Measurements from ENCODE around the gene S100A2.

The S100A2 gene

DNA sequence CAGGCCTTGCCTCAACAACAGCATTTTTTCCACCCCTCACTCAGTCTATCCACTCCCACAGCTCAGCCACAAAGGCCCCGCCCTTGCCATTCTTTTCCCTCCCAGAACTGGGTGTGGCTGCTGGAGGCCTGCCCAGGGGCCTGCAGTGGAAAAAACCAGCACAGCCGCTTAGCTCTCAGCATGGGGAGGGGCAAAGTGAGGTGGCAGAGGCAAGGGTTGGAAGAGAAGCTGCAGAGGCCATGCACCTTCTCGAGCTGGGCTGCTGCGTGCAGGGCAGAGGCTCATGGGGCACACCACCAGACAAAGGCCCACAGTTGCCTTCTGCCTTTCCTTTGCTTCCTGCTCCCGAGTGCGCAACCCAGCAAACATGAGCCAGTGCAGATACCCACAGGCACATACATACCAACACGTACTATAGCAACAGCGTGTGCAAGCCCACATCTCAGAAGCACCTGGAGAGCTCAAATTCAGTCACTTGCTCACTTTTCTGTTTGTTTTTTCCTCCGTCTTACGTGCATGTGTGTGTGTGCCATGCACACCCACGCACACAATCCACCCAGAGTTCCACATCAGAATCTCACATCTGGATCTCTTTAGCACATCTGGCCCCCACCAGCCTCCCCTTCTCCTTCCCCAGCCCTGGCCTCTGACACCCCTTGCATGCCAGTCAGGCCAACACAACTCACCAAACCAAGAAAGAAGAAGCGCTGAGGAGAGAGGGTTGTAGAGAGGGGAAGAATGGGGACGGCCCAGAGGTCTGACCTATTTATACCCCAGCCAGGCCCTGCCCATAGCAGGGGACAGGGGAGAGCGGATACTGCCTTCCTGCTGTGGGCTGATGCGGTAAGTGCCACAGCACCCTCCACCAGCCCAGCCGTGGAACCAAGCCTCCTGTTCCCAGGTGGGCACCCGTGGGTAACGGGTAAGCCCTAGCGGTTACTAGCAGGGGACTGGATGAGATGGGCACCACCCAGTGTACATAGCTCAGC lies 20.3 kb downstream of the S100A2 start, which contains the start of gene S100A4:
Gene S100A4, minus strand, starts transcription at position 740 of the 989 bp plus-strand sequence. CDS start 1,012 bp downstream, outside the sequence.
- DNase-seq (ENCODE audit: low read depth): peak; percentile 95

DNA sequence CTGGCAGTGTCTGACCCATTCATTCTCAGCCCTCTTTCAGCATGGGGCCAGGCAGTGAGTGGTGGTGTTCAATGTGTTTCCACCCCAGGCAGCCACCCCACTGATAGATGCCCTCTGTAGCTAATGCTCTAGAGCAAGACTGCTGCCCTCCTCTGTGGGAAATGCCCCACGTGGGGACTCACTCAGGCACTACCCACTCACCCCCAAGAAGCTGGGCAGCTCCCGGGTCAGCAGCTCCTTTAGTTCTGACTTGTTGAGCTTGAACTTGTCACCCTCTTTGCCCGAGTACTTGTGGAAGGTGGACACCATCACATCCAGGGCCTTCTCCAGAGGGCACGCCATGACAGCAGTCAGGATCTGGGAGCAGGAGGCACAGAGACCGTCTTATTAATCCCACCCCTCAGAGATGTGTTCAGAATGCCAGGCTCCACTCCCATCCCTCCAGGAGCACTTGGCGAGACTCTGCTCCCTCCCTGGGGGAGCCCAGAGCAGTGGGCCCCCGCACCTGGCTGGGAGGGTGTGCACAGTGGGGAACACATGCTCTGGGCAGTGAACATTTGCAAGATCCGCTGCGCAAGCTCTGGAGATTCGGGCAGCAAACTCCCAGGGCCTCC lies 21.1 kb downstream of the S100A2 start:
- DNase-seq (ENCODE audit: low read depth): no peak

DNA sequence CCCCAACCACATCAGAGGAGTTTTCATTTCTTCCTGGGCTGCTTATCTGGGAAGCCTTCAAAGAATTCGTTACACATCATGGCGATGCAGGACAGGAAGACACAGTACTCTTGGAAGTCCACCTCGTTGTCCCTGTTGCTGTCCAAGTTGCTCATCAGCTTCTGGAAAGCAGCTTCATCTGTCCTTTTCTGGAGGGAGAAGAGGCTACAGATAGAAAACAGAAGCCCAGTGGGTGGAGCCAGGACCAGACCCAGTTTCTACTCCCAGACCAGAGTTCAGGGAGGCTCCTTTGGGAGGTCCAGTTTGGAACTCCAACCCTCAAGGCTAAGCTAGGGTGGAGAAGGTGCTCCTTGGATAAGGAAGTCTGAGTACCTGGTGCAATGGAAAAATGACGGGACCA lies 21.9 kb downstream of the S100A2 start:
- DNase-seq (ENCODE audit: low read depth): no peak

DNA sequence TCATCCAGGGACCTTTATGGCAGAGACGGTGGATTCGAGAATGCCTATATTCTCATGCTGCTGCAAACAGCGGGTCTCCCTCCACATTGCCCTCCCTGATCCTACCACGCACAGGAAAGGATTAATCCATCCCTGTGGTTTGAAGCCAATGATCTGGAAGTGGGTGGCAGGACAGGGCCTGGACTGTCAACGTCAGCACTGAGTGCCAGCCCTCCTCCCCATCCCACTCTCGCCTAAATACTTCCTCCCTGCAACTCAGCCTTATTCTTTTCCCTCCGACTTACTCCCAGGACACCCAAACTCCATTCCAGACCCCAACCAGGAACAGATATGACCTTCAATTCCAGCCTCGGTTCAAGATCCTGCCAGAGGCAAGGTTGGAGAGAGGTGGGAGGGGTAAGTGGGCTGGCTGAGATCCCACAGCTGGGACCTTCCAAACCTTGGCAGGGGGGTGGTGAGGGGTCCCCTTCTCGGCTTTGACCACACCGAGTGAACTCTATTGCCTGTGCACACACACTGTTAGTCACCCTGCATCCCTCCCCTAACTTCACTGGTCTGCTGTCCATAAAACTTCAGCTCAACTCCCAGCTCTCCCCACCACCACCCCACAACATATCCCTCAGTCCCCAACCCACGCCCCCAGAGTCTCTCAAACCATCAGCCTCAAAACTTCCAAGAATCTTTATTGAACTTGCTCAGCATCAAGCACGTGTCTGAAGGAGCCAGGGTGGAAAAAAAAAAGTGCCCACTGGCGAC lies 22.5 kb downstream of the S100A2 start:
- no peak for DNase-seq (ENCODE audit: low read depth)

DNA sequence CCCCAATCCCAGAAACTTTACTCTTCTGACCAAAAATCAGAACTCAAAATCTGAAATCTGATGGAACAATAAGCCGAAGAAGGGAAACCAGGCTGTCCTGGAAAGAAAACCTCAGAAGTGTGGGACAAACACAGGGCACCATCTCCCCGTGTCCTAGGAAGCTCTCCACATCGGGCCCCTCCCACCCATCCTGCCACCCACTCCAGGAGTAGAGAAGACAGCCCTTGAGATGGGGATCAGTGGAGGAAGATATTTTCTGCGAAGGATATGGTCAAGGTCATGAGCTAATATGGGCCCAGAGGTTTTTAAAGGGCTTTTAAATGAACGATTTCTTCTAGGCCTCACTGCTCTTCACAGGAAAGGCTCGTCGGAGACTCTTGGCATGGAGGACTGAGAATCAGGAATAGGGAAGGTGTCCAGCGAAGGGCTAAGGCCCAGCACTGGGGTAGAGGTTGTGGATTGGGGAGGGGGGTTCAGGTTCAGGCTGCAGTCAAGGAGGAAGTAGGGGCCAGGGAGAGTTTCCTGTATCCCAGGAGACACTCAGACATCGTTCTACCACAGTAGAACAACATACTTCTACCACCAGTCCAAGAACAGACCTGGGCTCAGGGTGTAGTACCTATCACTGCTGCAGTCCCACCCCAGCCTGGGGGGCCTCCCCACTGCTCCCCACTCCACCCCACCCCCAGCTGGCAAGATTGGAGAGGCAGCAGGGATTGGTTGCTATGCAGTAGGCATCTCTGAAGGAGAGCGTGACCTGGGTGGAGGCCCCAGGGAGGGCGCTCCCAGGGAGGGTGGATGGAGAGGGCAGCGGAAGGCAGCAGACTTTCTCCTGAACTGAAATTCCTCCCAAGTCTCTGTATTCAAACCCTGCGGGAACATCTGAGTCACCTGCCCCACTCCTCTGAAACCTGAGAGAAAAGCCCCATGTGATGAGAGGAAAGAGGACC lies 23.7 kb downstream of the S100A2 start:
- DNase-seq (ENCODE audit: low read depth): no peak

DNA sequence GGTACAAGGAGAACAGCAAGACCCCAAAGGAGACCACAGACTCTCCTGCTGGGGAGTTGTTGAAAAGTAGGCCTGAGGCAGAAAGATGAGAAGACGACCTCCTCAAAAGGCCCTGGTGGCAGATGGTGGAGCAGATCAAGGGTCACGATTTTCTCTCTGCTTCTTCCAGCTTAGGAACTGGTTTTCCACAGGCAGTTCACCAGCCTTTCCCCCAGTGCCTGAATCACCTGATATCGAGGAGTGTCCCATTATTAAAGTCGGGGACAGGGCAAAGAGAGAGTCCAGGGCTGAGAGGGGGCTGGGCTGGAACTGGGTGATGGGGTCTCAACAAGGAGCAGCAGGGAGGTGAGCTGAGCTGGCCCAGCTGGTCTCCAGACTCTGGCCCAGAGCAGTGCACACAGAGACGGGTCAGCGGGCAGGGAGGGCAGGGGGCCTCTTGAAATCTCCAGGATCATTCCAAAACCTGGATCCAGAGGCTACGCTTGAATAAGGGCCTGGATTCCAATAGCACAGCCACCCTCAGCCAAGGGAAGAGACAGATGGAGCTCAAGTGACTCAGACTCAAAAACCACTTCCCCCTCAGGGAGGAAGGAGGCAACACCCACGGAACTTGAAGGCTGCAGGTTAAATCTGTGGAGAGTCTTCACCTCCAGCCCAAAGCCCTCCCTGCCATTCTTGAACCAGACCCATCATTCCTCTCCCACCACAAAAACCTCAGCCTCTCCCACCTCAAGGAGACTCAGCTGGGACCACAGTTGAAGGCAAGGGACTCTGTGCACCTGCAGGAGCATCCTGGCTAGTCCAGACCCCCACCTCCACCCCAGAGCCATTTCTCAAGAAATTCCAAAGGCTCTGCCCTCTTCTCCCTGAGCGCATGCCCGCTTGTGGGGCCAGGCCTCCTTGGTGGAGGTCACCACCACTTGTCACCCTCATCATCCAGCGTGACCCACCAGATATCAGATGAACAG lies 25.0 kb downstream of the S100A2 start, which contains the start of gene S100A5:
Gene S100A5, minus strand, starts transcription at position 541 of the 968 bp plus-strand sequence. CDS start 743 bp downstream, outside the sequence.
- no peak for DNase-seq (ENCODE audit: low read depth)

DNA sequence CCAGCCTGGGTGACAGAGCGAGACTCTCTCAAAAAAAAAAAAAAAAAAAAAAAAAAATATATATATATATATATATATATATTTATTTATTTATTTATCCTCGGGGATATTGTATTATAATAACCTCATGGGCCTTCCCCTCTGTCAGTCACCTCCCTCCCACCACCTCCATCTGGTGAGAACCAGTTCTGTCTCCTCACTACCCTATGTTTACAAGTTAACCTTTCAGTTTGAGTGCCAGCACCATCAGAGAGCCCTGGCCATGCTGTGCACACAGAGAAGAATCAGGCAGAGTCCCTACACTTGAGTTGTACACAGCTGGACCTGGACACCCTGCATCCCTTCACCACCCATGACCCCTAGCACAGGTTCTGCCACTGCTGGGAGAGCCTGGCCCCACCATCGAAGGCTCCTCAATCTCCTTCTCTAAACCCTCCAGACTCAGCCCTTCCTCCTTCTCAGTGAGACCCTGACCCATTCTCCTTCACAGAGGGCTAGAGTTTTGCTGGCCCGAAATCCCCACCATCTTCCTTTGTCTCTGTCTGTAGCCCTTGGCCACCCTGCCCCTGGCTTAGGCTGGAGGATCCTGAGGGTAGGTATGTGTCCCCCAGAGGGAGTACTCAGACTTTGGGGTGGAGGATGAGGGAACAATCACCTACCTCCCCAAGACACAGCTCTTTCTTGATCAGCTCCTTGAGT lies 26.1 kb downstream of the S100A2 start:
- no peak for DNase-seq (ENCODE audit: low read depth)

DNA sequence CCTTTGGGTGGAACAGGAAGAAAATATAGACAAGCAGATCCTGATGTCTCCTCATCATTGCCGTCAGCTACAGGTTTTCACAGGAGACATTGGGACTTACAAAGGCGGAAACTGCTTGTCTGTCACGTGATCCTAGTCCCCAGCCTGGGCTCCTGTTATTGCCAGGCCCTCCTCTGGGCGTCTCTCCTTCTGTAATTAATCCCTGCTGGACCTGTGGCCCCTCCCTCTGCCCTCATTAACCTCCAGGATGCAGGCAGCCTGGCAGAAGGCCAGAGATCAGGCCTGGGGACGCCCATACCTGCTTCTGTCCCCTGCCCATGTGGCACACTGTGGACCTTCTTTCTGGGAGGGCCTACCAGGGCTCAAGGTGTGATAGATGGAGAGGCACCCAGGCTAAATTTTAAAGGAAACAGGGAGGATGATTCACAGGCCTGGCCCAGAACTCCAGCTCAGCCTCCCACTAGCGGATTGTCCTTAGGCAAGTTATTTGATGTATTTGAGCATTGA lies 27.3 kb downstream of the S100A2 start:
- DNase-seq (ENCODE audit: low read depth): no peak

DNA sequence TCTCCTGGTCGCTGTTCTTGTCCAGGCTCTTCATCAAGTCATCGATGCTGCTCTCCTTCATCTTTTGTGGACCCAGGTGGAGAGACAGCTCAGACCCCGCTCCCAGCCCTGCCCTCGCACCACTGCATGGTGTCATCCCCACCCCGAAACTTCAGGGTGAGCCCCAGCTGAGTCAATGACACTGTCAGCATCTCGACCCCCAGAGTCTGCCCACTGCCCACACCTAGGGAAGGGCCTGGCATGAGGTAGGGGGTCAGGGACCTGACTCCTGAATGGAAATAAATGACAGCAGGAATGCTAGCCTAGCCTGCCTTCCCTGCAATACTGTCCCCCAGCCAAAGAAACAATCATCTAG lies 28.3 kb downstream of the S100A2 start:
- DNase-seq (ENCODE audit: low read depth): no peak

DNA sequence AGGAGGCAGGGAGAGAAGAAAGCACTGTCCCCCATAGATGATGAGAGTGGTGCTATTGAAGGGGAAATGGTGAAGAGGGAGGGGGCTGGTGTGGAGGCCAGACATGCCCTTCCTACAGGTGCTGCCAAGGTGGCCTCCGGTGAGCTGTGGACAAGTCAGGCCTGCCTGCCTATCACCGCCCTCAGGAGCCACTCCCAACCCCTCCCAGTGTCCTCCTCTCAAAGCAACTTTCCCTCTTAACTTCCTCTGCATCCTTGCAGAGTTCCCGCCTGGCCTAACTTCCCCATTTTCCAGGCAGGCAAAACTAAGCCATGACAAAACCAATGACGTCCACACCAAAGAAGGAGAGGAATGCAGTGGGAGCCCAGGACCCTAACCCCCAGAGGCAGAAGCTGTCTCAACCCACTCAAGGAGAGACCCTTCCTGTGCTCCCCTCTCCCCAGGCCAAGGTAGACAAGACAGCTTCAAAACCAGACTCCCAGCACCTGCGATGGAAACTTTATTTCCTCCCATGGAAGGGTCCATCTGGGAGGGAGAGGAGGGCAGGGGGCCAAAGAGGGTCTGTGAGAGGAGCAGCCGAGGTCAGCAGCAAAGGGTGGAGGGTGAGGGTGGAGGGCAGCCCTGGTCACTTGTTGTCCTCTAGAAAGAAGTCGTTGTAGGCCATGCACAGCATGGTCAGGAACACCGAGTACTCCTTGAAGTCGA lies 28.8 kb downstream of the S100A2 start:
- DNase-seq (ENCODE audit: low read depth): no peak

DNA sequence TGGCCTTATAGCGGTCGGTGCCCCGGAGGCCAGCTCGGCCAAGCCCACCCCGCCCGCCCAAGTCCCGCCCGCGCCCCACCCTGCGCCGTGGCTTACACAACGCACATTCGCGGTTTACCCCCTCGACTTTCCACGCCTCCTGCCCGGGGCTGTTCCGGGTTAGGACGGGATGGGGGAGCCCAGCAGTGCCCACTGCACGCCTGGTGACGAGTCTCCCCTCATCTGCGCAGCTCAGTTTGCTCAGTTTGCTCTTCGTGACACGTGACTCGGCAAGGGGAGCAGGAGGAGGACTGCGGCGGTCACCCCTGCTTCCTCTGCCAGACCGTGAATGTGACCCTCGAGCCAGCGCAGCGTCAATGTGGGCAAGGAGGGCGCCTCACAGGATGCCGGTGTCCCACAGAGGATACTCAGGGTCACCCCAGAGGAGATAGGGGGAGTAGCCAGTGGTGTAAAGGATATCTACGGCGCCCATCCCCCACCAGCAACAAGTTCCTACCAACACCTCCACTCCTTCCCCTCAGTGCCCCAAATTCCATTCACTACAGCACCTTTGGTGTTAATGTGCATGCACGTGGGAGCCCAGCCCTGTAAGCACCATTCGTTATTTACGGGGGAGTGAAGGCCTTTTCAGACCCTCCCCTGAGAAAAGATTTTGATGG lies 29.5 kb downstream of the S100A2 start:
- DNase-seq (ENCODE audit: low read depth): peak; percentile 86

DNA sequence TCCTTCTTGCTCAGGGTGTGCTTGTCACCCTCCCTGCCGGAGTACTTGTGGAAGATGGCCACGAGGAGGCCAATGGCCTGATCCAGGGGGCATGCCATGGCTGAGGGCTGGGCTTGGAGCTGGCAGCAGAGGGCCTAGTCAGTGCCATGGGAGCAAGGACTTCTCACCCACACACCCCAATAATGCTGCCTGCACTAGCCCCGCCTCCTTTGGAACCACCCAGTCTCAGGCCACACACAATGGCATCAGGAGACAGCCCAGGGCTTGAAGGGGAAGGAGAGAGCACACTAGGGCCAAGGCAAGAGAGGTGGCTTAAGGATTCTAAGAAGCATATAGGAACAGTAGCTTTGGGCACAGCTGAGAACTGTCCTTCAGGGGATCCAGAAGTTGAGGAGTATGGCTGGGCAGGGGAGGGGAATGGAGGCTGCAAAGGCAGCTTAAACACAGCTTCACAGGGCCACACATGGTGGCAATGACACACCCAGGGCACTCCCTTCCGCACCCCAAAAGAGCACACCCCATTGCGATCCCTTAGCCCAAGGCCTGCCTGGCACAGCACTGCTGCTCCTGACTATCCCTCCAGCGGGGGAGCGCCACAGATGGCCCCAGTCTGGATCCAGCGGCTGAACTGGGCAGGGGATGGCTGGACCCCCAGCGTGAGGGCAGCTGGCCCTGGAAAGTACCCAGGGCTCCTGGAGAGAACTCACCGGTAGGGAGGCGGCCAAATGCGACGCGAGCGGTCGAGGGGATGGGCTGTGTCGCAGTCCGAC lies 30.2 kb downstream of the S100A2 start, which contains the start of gene S100A6:
Gene S100A6, minus strand, starts transcription at position 750 of the 770 bp plus-strand sequence. Its CDS starts 652 bp downstream, at position 98.
- DNase-seq (ENCODE audit: low read depth): no peak

DNA sequence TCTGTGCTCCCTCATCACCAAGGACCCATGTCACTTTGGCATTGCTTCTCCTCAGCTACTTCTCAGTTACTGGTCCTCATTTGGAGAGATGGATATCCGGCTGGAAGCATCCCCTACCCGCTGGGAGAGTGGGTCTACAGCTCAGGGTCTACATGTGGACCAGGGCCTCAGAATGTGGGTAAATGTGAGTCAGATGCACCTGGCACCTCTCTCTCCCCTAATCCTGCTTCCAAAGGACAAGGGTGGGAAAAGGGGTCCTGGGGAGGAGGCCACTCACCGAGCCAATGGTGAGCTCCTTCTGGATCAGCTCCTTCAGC lies 30.8 kb downstream of the S100A2 start:
- DNase-seq (ENCODE audit: low read depth): no peak

DNA sequence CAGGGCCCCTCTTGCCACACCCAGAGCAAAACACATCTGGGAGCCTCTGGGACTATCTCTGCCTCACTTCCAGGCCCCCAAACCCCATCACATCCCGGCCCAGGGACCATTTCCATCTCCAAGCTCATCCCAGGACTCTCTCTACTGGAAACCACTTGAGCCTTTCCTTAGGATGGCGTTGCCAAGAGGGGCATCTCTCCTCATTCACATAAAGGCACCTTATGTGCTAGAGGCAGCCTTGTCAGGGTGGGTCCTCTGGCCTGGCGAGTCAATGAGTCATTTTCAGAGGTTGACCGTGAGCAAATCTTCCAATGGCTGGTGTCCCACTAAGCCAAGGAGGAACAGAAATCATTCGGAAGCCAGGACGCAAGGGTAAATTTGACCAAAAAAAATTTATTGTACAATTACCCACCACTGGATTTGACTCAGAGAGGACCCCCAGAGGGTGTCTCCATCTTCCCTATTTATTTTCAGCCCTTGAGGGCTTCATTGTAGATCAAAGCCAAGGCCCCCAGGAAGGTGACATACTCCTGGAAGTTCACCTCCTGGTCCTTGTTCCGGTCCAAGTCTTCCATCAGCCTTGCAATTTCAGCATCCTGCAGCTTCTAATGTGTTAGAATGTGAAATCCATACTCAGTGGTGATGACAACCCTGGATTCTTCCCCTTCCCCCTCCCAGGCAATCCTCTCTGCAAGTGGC lies 31.3 kb downstream of the S100A2 start:
- DNase-seq (ENCODE audit: low read depth): no peak

DNA sequence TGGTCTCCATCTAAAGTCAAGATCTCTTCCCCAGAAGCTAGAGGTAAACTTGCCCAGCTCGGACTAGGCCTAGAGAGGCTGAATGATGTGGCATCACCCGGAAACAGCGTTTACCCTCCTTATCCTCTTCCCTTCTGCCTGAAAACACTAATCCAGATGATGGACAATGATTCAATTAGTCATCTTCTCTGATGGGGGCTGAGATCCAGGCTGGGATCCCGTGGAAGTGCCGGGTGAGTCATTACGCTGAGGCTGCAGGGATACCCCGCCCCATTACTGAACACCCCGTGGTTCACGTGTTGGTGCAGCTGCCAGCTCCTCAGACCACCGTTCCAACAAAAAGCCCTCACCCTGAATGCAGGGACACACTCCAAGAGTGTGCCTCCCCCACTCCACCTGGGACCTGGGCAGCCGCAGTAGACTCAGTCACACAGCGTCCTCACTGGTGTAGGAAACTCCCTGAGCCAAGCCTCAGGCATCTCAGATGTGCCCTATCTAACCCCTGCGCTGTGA lies 31.9 kb downstream of the S100A2 start:
- DNase-seq (ENCODE audit: low read depth): peak; percentile 95
